ENCODE results near the gene ATP7A.
"Not testable (repeated sequence)": the region's sequence is repeated elsewhere in the genome, so short reads cannot be mapped to it uniquely, and the experiment has no call there.

Gene ATP7A

DNA sequence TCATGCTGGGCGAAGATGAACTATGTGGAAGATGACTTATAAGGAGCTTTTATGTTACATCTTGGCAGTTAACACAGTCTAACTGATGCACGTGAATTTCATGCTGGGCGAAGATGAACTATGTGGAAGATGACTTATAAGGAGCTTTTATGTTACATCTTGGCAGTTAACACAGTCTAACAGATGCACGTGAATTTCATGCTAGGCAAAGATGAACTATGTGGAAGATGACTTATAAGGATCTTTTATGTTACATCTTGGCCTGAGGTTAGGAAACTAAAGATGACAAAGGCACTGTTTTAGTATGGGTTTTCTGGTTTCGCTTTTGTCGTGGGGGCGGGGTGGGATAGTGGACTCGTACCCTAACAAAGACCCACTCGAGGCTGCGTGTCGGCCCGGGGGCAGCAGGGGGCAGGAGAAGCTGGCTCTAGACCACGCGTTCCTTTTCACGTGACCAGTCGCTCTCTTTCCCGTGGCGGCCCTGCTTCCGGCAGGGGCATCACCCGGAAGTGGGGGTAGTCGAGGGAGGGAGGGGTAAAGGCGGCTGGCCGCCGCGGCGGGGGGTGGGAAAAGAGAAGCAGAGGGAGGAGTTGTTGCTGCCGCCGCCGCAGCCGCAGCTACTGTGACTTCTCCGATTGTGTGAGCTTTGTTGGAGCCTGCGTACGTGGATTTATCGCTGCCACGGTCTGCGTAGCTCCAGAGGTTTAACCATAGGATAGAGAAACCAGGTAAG, at the start of gene ATP7A:
Gene ATP7A (plus strand): TSS at position 586 of the 733 bp plus-strand sequence. CDS start 60,949 bp downstream, outside the sequence.
- peak; percentile 83 for DNase-seq

DNA sequence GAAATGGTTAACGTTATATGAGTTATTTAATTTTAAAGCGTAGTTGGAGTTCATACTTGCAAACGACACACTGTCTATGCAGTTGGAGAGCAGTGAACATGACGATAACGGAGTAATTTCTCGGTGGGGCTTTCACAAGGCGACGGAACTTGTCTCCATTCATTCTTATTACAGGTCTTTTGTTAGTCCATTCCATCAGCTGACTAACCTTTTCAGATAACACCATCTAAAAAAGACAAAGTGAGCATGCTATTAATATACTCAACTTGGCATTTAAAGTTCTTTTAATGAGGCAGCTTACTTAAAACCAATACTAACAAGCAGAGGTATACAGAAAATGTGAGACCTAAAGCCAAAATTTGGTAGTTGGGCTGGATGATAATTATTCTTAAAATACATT, 35.1 kb upstream of the ATP7A start:
- DNase-seq, result no peak

- not testable (repeated sequence) for DNase-seq
These were observed 29.1 kb upstream of the ATP7A start for GRCh38 chrX:77881418-77881817.

DNA sequence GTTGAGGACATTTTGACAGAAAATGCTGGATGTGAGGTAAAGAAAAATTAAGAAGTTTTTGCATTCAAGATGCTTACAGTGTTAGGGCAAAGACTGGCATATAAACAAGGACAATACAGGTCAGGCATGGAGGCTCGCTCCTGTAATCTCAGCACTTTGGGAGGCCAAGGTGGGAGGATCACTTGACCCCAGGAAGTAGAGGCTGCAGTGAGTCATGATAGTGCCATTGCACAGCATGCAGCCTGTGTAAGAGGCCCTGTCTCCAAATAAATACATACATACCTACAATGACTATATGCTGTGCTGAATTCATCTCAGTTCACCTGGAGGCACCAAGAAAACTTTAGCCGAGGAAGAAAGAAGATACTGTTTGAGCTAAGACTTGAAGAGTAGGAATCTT, 17.6 kb upstream of the ATP7A start:
- DNase-seq, result no peak

GRCh38 chrX:77893713-77894112, 16.8 kb upstream of the ATP7A start:
- no peak for DNase-seq

DNA sequence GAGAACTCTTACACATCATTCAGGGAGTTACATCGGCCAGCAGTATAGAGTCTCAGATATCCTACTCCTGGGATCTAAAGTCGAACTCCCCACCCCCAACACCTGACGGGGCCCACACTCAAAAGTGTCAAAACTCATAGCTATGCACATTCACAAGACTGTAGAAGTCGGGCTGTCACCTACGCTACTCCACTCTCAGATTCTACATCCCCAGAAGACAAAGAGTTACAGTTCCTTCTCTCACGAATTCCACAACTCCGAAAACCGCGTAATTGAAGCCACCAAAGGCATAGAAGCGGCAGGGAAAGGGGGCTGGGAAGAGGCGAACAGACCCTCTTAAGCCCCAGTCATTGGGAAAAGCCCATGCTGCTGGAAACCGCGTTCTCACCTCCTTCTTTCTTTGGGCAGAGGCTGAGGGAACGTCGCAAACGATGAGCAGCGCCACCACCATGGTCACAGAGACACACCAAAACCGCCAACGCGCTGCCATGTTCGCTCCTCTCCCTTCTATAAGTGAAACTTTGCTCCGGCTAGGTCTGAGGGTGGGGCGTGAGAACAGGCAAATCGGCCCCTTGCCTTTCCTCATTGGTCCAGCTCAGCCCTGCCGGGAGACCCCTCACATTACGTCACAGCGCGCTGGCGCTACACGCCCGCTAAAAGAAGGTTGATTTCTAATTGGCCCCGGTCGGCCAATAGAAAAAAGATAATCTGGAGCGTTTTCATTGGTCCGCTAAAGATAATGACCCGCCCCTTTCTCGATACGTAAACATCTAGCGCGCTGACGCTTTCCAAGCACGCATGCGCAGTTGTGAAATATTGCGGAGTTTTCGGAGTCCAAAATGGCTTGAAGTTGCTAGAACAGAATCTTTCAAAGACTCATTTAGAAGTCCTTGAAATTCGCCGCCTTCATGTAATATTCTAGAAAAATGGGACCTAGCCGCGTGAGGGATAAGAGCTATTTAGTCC, 15.3 kb upstream of the ATP7A start, which contains the start of gene MAGT1:
Gene MAGT1 (minus strand): TSS at position 515 of the 966 bp plus-strand sequence. CDS start 25 bp downstream, at position 490.
- DNase-seq, result peak; percentile 81

- DNase-seq, result peak; percentile 37
These were observed 11.2 kb upstream of the ATP7A start, which contains the start of gene COX7B for GRCh38 chrX:77899081-77899828. Gene COX7B (plus strand): TSS chrX:77899468. CDS start chrX:77899554, 86 bp downstream.

DNA sequence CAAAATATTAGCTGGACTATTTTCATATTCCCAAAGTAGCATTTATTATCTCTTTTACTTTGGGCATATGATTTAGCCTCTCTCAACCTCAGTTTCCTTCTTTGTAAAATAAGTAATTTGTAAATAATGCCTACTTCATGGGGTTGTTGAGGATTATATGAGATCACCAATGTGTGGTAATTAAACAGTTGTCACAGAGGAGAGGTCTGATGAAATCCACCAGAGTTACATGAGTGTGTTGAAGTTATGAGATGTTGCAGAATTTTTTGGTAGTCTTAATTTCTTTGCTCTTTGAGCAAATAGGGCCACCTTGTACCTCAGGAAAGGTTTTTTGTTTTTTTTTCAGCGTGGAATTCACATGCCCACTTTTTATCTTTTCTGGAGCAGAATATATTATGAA, 9.8 kb upstream of the ATP7A start:
- DNase-seq, result no peak

DNA sequence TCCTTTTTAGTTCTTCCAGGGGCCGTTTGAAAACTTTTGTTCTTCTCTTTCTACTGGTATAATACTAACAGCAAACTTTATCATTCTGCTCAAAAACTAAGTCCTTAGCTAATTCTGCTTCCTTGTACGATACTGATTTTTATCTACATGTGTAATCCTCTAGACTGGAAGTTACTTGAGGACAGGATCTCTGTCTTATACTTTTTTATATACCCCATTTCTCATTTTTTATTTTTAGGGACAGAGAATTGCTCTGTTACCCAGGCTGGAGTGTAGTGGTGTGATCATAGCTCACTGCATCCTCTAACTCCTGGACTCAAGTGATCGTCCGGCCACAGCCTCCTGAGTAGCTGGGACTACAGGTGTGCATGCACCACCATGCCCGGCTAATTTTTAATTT, 9.0 kb upstream of the ATP7A start:
- DNase-seq, result no peak

- no peak for DNase-seq
These were observed 6.9 kb downstream of the ATP7A start for GRCh38 chrX:77917294-77917933.

- no peak for DNase-seq
These were observed 8.1 kb downstream of the ATP7A start for GRCh38 chrX:77918568-77918967.

DNA sequence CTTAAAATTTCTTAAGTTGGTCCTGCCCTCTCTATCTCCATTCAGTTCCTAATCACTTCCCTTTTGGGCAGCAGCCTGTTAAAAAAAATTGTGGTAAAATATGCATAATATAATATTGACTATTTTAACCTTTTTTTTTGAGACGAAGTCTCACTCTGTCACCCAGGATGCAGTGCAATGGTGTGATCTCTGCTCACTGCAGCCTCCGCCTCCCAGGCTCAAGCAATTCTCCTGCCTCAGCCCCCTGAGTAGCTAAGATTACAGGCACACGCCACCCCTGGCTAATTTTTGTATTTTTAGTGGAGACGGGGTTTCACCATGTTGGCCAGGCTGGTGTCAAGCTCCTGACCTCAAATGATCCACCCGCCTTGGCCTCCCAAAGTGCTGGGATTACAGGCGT, 8.9 kb downstream of the ATP7A start:
- not testable (repeated sequence) for DNase-seq

DNA sequence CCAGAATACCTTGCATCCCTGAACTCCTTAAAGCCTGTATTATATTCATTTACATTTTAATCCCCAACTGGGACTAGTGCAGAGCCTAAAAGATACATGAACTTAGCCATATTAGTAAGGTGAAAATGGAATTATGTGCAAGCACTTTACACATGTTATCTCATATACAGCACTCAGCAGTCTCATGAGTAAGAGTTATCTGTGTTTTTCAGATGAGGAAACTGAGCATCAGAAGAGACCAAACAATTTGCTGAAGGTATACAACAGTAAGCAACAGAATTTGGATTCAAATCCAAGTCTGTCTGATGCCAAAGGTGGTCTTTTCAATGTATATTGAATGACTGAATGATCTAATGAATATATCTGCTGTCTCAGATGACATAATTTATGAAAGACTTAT, 12.3 kb downstream of the ATP7A start:
- no peak for DNase-seq

- no peak for DNase-seq
These were observed 13.9 kb downstream of the ATP7A start for GRCh38 chrX:77924320-77924859.

GRCh38 chrX:77925764-77926163, 15.3 kb downstream of the ATP7A start:
- no peak for DNase-seq

DNA sequence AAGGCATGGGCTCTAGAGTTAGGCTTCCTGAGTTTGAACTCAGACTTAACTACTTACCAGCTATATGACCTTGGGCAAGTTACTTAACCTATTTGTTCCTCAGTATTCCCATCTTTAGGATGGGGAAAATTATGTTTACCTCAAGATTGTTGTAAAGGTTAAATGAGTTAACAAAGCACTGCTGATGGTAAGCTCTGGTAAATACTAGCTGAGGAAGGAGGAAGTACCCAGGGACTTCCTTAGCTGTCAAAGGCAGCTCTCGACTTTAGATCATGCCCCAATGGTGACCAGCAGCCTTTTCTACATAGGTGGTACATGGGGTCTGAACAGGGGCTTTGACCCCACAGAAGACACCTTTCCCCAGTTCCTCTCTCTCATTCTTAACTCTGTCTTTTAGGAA, 20.1 kb downstream of the ATP7A start:
- DNase-seq, result no peak

GRCh38 chrX:77935886-77936285, 25.4 kb downstream of the ATP7A start:
- DNase-seq, result no peak

GRCh38 chrX:77936299-77936698, 25.8 kb downstream of the ATP7A start:
- DNase-seq, result no peak

DNA sequence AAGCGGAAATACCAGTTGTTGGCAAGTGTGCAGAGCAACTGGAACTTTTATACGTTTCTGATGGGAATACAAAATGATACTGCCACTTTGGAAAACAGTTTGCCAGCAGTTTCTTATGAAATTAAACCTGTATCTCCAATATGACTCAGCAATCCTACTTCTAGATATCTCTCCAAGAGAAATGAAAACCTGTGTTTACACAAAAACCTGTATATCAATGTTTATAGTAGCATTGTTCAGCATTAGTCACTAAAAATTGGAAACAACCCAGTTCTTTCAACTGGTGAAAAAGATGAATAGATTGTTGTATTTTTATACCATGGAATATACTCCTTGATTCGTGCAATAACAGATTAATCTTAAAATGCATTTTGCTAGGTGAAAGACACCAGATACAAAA, 26.8 kb downstream of the ATP7A start:
- DNase-seq, result no peak

GRCh38 chrX:77938083-77938680, 27.7 kb downstream of the ATP7A start:
- no peak for DNase-seq

DNA sequence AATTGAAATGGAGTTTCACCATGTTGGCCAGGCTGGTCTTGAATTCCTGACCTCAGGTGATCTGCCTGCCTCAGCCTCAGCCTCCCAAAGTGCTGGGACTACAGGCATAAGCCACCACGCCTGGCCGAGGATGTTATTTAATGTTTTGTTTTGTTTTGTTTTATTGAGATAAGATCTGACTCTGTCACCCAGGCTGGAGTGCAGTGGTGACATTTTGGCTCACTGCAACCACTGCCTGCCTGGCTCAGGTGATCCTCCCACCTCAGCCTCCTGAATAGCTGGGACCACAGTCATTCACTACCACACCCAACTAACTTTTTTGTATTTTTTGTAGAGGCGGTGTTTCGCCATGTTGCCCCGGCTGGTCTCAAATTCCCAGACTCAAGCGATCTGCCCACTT, 34.5 kb downstream of the ATP7A start:
- DNase-seq, result not testable (repeated sequence)

Measured in activated T-cell treated with anti-CD3 and anti-CD28 coated beads, Interleukin-2, amount 50 U/mL, for 1 hour (primary cell).